ENCODE measurements around the gene RHBDL1. TPM values are rescaled to one million over a fixed set of nuclear protein-coding genes. Genes with fewer than 3 reads are reported as not detected.
A peak's percentile ranks its signal among the peaks of the same experiment; 100 is the strongest.
"Not testable (repeated sequence)": the region's sequence is repeated elsewhere in the genome, so short reads cannot be mapped to it uniquely, and the experiment has no call there.

The RHBDL1 gene
- total and polyA plus RNA-seq, 2 experiments from 2014 or later, result 0.90 to 2.1 TPM

DNA sequence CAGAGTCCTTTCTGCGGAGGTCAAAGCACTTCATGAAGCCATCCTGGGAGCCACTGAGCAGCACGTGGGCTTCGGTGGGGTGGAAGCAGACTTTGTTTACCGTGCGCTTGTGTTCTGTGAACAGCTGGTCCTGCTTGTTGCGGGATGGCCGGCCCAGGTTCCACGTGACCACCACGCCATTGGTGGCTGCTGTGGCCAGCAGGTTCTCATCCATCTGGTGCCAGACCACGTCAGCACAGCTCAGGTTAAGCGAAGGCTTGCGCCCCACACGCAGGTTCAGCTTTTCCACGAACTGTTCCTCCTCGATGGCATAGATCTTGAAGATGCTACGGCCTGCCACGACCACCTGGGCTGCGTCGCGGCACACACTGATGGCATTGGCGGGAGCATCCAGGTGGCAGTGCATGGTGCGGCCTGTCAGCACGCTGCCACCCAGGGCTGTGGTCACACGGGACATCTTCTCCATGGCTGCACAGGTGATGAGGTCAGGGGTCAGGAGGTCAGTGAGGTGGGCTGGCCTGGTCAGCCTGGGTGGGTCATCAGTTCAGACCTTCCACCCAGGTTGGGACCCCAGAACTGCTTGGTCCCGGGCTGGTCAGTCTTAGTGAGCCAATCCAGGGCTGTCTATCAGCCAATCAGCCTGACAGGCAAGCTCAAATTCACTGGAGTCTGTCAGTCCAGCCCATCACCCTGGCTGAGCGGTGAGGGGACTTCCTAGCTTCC, 13.9 kb downstream of the RHBDL1 start:
- TF ChIP-seq EZH2phosphoT487 (IDR thresholded peaks at IDR 0.05; ENCODE audit: insufficient read depth, low read depth) (no peak), EZH2 (IDR thresholded peaks at IDR 0.05; ENCODE audit: insufficient read depth, poor library complexity, severe bottlenecking) (no peak)
- Histone ChIP-seq H3K27ac (peak overlapping the region; percentile 28; the same call in 1 of the 2 replicates), H3K36me3 (ENCODE audit: low read depth) (no peaks in the 10 kb centered on the region), H3K9me2 (ENCODE audit: insufficient read depth) (no peaks in the 10 kb centered on the region), H3F3A (ENCODE audit: insufficient read depth) (no peaks in the 10 kb centered on the region), H3K4me1 (ENCODE audit: insufficient read depth) (peaks cover 8% of the 10 kb centered on the region; the same call in 1 of the 2 replicates), H3K9ac (peak overlapping the region; percentile 93), H4K20me1 (ENCODE audit: insufficient read depth) (no peaks in the 10 kb centered on the region), H3K4me2 (ENCODE audit: unreplicated experiment) (peak overlapping the region; percentile 91), H3K79me2 (ENCODE audit: insufficient read depth) (peaks cover 28% of the 10 kb centered on the region), H3K27me3 (replicated peaks; ENCODE audit: insufficient read depth) (peaks cover 3% of the 10 kb centered on the region; the same call in 1 of the 2 replicates), H3K4me3 (peak overlapping the region; percentile 93), H2AFZ (peak overlapping the region; percentile 97), H3K9me3 (ENCODE audit: low read depth) (no peaks in the 10 kb centered on the region)
- 82 to 85% methylated on average over 26 of the region's 26 CpGs for WGBS, 2 experiments (ENCODE audit: low coverage in 1 of 2, low lambda C conversion rate in 2 of 2, missing lambda C conversion rate in 2 of 2)
- in situ Hi-C loops (cut with MboI), result no loop called here
- no peak for DNase-seq

GRCh38 chr16:691242-691641, 15.8 kb downstream of the RHBDL1 start:
- Histone ChIP-seq H3K79me2 (ENCODE audit: insufficient read depth) (peaks cover 20% of the 10 kb centered on the region), H3K27me3 (replicated peaks; ENCODE audit: insufficient read depth) (peaks cover 18% of the 10 kb centered on the region)
- H3K36me3 ChIP-seq (ENCODE audit: low read depth); H3K9me2 ChIP-seq (ENCODE audit: insufficient read depth); H4K20me1 ChIP-seq (ENCODE audit: insufficient read depth); DNase-seq; H3K4me1 ChIP-seq (ENCODE audit: insufficient read depth); H3K9me3 ChIP-seq (ENCODE audit: low read depth); H3K9ac ChIP-seq; H3K27ac ChIP-seq; in situ Hi-C loops (cut with MboI); H3F3A ChIP-seq (ENCODE audit: insufficient read depth); H3K4me3 ChIP-seq; H3K4me2 ChIP-seq (ENCODE audit: unreplicated experiment); H2AFZ ChIP-seq: not testable (repeated sequence)
- 71 to 74% methylated on average over 16 of the region's 16 CpGs for WGBS, 2 experiments (ENCODE audit: low coverage in 1 of 2, low lambda C conversion rate in 2 of 2, missing lambda C conversion rate in 2 of 2)

GRCh38 chr16:692356-693108, 17.1 kb downstream of the RHBDL1 start:
- H3F3A ChIP-seq (ENCODE audit: insufficient read depth), result no peaks in the 10 kb centered on the region
- no peak for DNase-seq
- H3K4me3 ChIP-seq, result no peak overlapping the region
- no peak overlapping the region for H3K27ac ChIP-seq
- peaks cover 16% of the 10 kb centered on the region for H3K79me2 ChIP-seq (ENCODE audit: insufficient read depth)
- H2AFZ ChIP-seq, result no peak overlapping the region
- H3K4me2 ChIP-seq (ENCODE audit: unreplicated experiment), result no peak overlapping the region
- H3K9ac ChIP-seq, result no peak overlapping the region
- H3K27me3 ChIP-seq (replicated peaks; ENCODE audit: insufficient read depth), result peaks cover 19% of the 10 kb centered on the region
- WGBS, 2 experiments (ENCODE audit: low coverage in 1 of 2, low lambda C conversion rate in 2 of 2, missing lambda C conversion rate in 2 of 2), result 63 to 68% methylated on average over 10 of the region's 10 CpGs
- in situ Hi-C loops (cut with MboI), result no loop called here
- H3K9me3 ChIP-seq (ENCODE audit: low read depth), result no peaks in the 10 kb centered on the region
- TF ChIP-seq EZH2 (IDR thresholded peaks at IDR 0.05; ENCODE audit: insufficient read depth, poor library complexity, severe bottlenecking) (no peak), EZH2phosphoT487 (IDR thresholded peaks at IDR 0.05; ENCODE audit: insufficient read depth, low read depth) (no peak)
- peaks cover 8% of the 10 kb centered on the region; the same call in 1 of the 2 replicates for H3K4me1 ChIP-seq (ENCODE audit: insufficient read depth)
- no peaks in the 10 kb centered on the region for H4K20me1 ChIP-seq (ENCODE audit: insufficient read depth)
- no peaks in the 10 kb centered on the region for H3K9me2 ChIP-seq (ENCODE audit: insufficient read depth)
- no peaks in the 10 kb centered on the region for H3K36me3 ChIP-seq (ENCODE audit: low read depth)

- WGBS, 2 experiments (ENCODE audit: low coverage in 1 of 2, low lambda C conversion rate in 2 of 2, missing lambda C conversion rate in 2 of 2), result 50 to 55% methylated on average over 17 to 21 of the region's 22 CpGs
- no peaks in the 10 kb centered on the region for H4K20me1 ChIP-seq (ENCODE audit: insufficient read depth)
- H3K27me3 ChIP-seq (replicated peaks; ENCODE audit: insufficient read depth), result peaks cover 19% of the 10 kb centered on the region
- H3K79me2 ChIP-seq (ENCODE audit: insufficient read depth), result peaks cover 15% of the 10 kb centered on the region
- no peak overlapping the region for H2AFZ ChIP-seq
- no peak overlapping the region for H3K9ac ChIP-seq
- peaks cover 8% of the 10 kb centered on the region; the same call in 1 of the 2 replicates for H3K4me1 ChIP-seq (ENCODE audit: insufficient read depth)
- no peaks in the 10 kb centered on the region for H3K9me2 ChIP-seq (ENCODE audit: insufficient read depth)
- H3K4me3 ChIP-seq, result no peak overlapping the region
- no peaks in the 10 kb centered on the region for H3K9me3 ChIP-seq (ENCODE audit: low read depth)
- in situ Hi-C loops (cut with MboI), result no loop called here
- DNase-seq, result no peak
- no peaks in the 10 kb centered on the region for H3K36me3 ChIP-seq (ENCODE audit: low read depth)
- no peak overlapping the region for H3K27ac ChIP-seq
- TF ChIP-seq EZH2 (IDR thresholded peaks at IDR 0.05; ENCODE audit: insufficient read depth, poor library complexity, severe bottlenecking) (no peak), EZH2phosphoT487 (IDR thresholded peaks at IDR 0.05; ENCODE audit: insufficient read depth, low read depth) (no peak)
- no peaks in the 10 kb centered on the region for H3F3A ChIP-seq (ENCODE audit: insufficient read depth)
- H3K4me2 ChIP-seq (ENCODE audit: unreplicated experiment), result no peak overlapping the region
Measured at GRCh38 chr16:693364-693763, 17.9 kb downstream of the RHBDL1 start.
